HG02885 (cell line): ENCODE data around the gene CCDC3.

Source experiments
- ATAC-seq: cut with Tn5 transposase; IDR thresholded peaks from one replicate; pipeline ENCODE4 v1.9.1; 2021; ENCODE audit warnings: mild to moderate bottlenecking; ENCODE audit not compliant: unreplicated experiment, poor library complexity

The CCDC3 gene

DNA sequence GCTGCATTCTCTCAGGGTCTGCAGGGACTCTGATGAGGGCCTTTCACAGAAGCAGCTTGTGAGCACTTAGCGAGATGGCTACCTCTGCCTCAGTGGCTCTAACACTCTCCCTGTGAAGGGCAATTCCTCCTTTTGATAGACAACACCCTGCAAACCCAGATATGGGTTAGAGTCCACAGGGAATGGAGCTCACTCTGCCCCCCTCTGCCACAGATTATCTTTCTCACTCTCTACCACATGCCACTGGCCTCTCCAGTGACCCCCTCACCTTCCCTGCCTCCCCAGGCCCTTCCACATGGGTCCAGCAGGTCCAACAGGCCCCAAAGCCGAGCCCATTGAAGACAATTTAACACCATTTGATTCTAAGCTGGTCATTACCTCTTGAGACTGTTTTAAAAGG lies 72.1 kb downstream of the CCDC3 start:
- no peak for ATAC-seq

GRCh38 chr10:12928571-12928970 lies 72.9 kb downstream of the CCDC3 start:
- ATAC-seq, result no peak

DNA sequence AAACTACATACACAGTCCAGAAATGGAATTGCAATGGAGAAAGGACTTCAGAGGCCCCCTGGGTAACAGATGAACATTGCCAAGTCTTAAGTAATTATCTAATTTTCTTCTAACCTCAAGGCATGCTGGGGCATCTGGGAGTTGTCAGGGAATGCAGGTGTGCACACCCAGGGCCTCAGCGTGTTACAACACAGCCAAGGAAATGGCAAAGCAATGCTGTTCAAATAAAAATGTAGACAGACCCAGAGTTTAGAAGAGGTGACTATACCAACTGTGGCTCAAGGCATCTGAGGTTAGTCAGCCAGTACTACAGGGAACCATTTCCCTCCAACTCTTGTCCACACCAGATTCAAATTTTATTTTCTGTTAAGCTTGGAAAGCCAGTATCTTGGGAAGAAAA lies 73.6 kb downstream of the CCDC3 start:
- ATAC-seq, result no peak

DNA sequence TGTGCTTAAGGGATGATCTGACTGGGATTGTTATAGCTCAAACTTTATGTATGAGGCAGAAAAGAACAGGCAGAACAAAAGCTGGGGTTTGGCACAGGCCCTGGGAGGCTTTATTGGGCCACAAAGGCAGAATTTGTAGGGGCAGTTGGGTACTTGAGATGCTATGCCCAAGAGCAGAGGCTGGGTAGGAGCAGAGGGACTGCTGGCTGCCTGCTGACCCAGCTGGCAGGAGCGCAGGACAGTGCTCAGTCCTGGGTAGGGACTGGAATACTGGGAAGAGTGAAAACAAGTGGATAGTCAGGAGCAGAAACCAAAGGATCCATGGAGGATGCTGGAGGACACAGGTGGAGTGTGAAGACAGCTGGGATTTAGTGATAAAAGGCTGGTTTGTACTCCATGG lies 75.7 kb downstream of the CCDC3 start:
- no peak for ATAC-seq

DNA sequence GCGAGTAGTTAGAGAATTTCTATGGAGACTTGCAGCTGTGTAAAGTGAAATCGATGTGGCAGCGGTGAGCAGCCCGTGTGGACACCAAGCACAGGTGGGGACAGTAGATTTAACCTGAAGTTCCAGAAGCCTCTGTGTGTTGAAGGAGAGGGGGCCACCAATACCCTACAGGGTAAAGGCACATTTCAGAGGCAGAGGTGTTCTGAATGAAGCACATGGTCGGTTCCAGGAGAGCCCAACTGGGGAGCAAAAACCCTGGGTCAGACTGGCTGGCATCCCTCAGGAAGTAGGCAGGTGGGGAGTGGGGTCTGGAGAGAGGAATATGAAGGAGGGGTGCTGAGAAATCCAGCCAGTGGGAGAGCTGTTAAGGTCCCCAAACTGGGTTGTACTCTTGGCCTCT lies 76.6 kb downstream of the CCDC3 start:
- no peak for ATAC-seq

DNA sequence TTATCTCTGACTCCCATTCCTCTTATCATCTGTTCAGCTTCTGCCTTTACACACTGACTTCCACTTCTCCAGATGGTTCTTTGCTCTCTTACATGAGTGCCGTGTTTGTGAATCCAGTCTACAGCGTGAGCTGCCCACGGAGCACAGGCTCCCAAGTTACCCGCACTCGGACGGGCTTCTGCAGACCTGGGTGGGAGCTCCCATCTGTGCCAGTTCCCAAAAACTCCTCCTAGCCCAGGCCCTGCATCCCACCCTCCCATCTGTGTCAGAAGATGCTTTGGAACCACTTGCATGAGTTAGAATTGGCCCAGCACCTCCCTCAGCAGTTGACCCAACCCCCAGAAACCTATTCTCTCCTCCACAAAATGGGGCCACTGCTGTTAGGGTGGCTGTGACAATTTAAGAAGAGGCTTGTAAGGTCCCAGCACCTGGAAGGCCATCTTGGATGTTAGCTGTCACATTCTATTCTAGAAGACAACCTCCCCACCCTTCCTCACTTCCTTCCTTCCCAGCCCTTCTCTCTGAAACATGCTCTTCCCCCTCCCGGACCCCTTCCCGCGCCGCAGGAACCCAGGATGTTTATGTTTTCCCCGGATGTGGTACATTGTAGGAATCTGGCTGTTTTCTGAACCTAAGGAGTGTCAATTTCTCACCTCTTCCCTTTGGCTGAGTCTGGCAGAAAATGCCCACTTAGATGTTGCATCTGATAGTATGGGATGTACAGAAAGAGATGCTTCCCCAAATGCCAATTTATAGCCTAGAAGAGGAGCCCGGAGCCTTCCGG lies 79.2 kb downstream of the CCDC3 start:
- ATAC-seq, result no peak

- ATAC-seq, result no peak
These were observed 80.3 kb downstream of the CCDC3 start for GRCh38 chr10:12921163-12921562.

DNA sequence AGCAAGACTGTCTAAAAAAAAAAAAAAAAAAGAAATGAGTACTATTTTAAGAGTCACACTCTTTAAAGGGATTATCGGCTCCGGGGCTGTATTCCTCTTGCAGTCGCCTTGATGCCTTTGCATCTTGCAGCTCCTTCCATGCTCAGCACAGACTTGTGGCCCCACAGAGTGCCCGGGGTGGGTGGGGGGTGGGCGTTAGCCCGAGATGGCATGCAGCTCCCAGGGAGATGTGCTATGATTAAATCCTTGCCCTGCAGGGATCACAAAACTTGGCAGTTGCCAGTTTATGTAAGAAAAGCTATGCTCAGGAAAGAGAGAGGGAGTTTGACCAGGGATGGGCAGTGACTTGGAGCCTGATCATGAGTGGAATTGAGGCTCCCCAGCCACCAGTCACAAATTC lies 81.9 kb downstream of the CCDC3 start:
- ATAC-seq, result no peak

- ATAC-seq, result no peak
These were observed 84.9 kb downstream of the CCDC3 start for GRCh38 chr10:12916587-12916986.

DNA sequence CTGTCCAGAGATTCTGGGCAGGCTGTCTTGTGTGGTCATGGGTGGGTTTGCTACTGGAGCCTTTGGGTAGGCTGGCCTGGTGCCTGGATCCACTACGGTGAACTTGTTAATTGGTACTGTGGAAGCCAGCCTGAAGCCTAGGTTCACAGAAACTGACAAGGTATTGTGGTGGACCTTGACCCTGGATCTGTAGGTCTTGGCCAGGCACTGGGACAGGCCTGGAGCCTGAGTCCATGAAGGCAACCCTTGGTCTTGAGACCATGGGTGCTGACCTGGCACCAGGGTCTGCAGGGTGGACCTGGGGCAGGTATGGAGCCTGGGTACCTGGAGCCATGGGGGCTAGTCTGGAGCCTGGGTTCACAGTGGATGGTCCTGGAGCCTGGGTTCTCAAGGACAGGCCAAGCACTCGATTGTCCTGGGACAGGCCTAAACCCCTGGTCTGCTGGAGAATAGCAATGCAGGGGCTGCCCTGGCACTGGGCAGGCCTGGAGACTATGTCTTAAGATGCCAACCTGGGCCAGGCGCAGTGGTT lies 85.8 kb downstream of the CCDC3 start:
- ATAC-seq, result no peak

DNA sequence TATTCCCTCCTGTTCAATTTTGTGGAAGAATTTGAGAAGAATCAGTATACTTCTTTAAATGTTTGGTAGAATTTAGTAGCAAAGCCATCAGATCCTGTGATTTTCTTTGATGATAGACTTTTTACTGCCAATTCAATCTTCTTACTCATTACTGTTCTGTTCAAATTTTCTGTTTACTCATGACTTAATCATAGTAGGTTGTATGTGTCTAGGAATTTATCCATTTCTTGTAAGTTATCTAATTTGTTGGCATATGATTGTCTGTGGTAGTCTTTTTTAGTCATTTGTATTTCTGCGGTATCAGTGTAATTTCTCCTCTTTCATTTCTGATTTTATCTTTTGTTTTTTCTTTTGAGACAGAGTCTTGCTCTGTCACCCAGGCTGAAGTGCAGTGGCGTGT lies 87.4 kb downstream of the CCDC3 start:
- ATAC-seq, result no peak

- no peak for ATAC-seq
These were observed 89.7 kb downstream of the CCDC3 start for GRCh38 chr10:12911795-12912194.

GRCh38 chr10:12910835-12911234 lies 90.7 kb downstream of the CCDC3 start:
- ATAC-seq, result no peak

DNA sequence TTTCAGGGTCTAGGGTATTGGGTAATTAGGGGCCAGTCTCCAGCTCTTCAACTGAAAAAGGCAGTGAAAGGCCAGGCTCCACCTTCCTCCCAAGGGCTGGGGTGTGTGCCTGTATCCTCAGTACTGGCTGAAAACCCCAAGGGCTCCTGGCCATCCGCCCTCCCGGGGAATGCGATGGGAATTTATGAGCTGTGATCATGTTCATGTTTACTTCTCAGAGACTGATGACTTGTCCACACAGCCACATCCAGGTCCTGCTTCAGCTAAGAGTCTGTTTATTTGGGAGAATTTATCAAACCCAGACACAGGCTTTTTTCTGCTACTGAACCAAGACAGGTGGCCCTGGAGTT lies 91.7 kb downstream of the CCDC3 start:
- ATAC-seq, result no peak

DNA sequence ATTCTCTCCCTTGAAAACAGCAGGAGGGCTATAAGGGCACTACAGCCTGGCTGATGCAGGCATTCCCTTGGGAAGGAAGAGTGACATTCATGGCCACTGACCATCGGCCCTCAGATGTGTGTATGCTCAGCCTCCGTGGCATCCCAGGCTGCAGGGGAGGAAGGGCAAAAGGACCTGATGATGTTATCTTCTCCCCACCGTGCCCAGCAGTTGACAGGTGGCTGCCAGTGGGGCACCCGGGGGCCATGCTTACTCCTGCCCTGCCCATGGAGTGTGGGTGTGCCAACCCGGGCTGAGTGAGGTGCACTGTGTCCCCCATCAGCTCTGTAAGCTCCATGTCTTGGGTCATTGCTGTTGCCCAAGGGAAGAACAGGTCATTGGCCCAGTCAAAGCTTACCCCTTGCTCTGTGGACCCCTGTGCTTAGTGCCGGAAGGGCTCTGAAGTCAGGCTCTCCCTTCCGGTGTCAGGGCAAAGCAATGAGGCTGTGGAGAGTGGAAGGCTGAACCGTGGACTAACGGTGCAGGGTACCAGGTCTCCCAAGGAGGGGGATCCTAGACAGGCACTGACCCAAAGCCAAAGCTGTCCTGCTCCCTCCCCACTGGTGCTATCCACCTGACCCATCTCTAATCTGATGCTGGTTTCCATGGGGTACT lies 92.2 kb downstream of the CCDC3 start:
- ATAC-seq, result no peak

DNA sequence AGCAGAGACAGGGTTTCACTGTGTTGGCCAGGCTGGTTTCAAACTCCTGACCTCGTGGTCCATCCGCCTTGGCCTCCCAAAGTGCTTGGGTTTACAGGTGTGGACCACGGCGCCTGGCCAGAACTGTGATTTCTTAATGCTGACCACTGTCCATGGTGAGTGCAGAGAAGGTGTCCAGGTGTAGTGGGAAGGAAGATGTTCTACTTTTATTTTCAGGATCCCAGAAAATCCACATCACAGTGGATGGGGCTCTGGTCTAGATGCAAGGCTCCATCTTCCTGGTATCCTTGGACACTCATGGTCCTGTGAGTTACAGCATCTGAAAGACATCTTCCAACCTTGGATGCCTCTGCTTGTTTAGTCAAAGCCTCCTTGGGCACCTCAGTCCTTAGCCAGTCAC lies 92.7 kb downstream of the CCDC3 start:
- ATAC-seq, result no peak

DNA sequence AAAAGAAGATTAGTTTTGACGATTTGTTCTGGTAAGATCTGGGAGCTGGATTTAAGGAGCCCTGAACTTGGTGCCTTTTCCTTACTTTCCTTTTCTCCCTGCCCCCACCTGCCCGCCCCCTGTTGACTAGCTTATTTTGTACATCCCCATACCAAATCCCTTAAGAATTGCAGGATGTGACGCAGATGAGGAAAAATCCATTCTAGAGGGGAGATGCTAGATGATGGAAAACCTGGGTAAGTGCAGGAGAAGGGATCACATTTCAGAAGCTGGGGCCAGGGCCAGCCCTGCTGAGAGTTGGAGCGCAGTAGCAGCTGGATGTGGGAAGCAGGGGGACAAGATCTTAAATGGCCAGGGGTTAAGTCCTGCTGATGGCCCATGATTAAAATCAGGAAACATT lies 93.9 kb downstream of the CCDC3 start:
- no peak for ATAC-seq

DNA sequence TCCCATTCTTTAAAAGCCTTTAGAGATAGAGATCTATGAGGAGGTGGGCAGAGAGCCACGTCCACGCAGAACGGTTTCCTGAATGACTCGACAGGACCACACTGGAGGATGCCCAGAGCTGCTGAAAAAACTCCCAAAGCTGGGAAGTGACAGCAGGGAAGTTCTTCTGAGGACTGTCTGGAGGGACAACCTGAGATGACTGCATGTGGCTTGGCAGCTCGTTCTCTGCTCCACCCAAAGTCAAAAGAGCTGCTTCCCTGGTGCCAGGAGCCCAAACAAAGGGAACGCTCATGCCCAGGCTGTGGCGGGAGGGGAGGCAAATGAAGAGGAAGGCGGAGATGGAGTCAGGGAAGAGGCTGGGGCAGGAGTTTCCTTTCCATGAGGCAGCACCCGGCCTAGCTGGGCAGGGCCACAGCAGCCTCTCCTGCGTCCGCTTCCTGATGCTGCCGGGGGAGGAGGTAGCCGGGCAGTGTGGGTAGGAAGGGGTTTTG lies 95.4 kb downstream of the CCDC3 start:
- no peak for ATAC-seq

DNA sequence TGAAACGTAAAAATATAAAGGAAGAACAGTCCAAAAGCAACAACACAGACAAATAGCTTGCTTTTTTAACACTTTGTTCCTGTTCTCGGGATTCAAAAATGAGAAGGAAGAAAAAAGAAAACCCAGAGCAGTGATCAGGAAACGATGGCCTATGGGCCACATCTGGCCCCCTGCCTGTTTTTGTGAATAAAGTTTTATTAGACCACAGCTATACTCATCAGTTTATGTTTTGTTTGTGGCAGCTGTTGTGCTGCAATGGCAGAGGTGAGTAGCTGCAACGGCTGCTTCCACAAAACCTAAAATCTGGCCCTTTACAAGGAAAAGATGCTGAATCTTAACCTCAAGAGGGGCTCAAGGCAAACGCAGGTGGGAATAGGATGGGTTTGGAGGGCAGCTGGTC lies 96.4 kb downstream of the CCDC3 start:
- ATAC-seq, result no peak

DNA sequence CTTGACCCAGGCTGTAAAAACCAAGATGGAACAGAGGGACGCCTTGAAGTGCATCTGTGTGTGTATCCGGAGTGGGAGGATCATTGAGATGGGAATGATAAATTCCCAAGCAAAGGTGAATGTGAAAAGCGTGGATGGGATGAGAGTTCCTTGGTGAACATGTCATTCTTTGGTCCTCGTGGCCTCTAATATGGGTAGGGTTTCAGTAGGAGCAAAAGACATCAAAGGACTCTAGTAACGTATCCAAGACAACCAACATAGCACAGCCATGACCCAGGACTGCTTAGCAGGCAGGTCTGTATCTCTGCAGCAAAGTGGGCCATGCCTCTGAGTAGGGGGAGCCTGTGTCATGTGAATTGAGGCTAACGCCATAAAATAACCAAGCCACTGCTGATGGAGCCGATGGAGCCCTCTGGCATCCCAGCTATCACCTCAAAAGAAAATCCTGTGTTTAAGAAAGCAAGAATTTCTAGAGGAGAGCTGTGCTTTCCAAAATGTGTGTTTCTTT lies 98.6 kb downstream of the CCDC3 start:
- ATAC-seq, result no peak

DNA sequence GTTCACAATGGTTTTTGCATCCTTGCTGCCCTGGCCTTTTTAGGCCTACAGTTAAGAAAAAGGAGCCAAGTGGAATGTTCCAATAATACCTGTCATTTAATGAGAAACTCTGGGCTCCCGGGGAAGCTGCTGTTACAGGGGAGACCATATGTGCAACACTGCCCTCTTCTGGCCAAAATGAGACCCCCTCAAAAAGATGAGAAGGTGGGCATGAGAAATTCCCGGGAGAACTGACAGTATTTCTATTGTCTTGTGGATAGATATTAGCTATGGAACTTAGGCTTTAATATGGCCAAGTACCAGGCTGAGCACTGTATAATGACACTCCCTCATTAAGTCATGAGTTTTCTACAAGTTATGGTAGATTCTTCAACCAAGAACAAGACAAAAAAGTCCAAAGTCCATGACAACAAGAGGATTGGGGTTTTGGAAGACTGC lies 99.4 kb downstream of the CCDC3 start:
- ATAC-seq, result no peak

GRCh38 chr10:12899546-12899945 lies 102.0 kb downstream of the CCDC3 start:
- no peak for ATAC-seq
